EH (cell line): ENCODE results near the gene DENND1B.

Source experiments
- DNase-seq: peaks from one replicate; pipeline ENCODE4 v3.0.0-alpha.2; 2015; ENCODE audit warnings: low read depth

Gene DENND1B

DNA sequence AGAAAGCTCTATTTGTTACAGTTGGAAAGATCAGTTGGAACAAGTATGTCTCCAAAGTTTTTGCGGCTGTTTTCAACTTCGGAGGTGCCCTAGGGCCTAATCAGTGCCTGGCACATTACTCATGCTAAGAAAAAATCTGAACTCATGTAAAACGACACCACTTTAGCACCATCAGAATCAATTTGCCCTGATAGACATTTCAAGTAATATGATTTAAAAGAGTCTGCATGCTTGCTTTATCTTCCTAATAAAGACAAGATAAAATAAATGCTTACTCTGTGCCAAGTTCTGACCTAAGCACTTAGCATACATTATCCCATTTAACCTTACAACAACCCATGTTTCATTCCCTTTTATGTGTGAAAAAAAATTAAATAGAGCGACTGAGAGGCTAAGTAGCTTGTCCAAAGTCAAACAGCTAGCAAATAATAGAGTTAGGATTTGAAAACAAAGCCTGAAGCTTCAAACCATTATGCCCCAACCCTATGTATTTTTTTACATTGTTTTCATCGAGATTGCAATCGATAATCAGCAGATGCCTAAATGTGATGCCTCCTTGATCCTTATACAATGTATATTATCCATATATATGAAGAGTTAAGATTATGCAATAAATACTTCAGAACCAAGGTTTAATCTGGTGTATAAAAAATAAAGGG is 91.3 kb downstream of the DENND1B start:
- DNase-seq: peak; percentile 65

DNA sequence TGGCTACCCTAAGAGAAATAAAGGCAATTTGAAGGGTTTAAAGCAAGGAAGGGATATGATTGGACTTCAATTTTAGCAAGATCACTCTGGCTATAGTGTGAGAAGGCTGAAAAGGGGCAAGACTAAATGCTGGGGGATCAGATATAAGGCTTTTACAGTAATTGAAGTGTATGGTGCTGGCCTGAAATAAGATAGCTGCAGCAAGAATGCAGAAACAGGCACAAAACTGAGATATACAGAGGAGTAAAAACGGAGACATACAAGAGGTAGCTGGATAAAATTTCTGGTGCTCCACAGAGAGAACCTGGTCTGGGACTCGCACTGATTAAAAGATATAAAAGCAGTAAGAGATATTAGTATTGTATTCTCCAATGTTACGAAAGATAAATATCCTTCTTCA is 92.0 kb downstream of the DENND1B start:
- no peak for DNase-seq

DNA sequence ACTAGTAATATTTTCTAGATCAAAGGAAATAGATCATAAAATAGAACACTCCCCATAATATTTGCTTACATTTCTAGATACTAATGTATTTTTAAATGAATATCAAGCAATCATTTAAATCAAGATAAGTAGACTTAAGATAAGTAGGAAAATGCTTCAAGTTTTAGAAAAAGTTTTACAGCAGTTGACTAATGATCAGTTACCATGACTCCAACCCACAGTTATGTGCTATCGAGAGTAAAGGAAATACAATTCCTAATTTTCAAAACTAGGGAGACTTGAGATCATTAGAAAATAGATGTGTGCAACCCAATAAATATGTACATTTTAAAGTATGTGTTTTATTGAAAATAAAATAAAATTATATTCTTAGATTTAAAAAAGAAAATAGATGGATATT is 95.0 kb downstream of the DENND1B start:
- DNase-seq: peak; percentile 9

DNA sequence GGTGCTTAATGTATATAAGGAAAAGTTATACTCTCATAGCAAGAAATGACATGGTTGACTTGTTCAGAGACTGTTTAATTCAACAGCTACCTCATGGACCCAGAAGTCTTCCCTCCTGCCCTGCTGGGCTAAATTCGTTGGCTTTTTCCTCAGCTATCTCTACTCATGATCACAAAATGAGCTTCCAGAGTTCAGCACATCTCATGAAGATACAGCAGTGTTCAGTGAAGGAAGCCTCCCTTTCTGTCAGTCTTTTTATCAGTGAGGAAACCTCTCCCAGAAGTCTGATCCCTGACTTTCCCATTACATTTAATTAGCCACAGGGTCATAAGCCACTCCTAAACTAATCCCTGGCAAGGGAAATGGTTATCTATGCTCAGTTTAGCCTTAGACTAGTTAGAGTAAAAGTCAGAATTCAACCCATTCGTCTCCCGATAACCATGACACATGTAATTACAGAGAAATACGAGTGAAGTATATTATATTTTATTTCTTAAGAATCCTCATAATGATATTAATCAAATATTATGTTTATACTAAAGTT is 97.5 kb downstream of the DENND1B start:
- no peak for DNase-seq

DNA sequence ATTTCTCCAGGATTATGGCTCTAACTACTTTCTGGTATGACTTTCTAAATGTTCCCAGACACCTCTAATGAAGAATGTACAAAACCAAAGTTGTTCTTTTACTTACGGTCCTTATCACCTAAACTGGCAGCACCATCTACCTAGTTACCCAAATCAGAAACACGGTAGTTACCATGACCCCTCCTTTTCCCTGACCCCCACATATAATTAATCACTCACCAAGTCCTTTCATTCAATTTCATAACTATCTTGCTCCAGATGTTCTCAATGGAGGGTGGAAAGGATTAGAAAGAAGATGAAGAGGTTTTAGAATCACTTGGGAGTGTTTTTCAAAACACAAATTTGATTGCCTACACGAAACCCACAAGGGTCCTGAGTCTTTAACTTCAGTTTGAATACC is 98.0 kb downstream of the DENND1B start:
- DNase-seq: no peak

DNA sequence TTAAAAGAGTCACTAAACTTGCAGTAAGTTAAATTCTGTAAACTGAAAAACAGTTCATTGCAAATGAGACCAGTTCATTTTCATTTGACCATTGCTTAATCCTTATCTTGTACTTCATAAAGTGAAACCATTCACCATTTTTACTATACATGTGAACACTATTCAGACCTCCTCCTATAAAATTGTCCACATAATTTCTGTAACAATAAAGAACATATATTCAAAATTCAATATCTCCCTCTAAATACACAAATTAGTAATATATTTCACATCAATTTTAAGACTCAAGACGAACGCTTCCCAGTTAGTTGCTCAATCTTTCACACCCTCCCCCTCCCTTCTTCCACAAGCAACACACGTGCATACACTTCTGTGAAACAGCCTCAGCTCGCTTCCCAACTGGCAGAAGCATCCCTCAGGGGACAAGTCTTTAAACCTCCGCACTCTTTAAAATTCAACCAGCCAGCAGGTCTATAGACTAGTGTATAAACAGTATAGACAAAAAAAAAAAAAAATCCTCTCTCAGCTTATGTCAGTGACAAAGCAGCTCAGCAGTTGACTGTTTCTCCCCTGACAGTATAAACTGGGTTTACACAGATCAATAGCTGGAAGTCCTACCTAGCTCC is 99.6 kb downstream of the DENND1B start:
- peak; percentile 37 for DNase-seq

DNA sequence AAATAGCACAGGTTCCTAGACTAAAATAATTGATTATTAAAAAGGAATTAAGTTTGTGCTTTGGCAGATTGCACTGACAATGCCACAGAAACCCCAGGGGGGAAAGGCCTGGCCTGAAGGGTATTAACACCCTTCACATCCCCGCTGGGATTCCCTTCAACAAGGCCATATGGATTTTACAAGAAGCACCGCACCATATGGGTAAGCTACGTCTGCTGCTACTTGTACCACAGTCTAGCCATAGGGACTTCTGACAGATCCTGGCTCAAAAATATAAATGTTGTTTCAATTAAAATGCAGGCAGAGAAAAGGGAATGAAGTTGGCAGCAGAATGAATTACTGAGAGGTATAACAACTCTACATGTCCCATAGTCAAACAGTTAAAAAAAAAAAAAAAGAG is 101.0 kb downstream of the DENND1B start:
- no peak for DNase-seq

DNA sequence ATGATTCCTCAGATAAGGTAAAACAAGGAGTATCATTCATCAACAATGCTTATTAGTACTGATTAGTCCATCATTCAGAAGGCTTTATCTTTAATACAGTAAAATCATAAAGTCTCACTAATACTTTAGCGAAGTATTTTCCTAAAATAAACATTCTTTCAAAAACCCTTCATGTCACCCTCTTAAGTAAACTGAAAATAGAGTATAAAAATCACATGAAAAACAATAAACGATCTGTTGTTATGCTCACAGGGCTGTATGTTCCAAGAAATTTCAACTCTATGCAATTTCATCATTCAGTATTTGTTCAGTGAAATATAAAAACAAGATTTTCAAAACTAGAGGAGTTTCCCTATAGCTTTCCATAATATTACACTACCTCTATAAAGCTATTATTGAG is 102.0 kb downstream of the DENND1B start:
- DNase-seq: no peak

DNA sequence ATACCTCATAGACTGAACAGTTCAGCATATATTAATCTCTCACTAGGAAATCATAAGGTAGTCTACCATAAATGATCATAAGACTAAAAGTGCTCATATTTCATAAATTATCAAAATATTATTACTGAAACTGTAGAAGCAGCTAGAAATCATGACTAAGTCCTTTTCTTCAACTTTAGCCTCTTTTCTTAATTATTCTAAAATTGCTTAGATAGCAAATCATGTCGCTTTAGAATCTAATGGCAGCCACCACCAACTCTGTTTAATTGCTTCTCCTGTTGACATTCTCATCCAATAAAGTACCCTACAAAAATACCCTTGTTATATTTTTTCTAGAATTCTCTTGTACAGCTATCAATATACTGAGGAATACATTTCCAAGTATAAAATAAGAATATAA is 102.9 kb downstream of the DENND1B start:
- DNase-seq: no peak

DNA sequence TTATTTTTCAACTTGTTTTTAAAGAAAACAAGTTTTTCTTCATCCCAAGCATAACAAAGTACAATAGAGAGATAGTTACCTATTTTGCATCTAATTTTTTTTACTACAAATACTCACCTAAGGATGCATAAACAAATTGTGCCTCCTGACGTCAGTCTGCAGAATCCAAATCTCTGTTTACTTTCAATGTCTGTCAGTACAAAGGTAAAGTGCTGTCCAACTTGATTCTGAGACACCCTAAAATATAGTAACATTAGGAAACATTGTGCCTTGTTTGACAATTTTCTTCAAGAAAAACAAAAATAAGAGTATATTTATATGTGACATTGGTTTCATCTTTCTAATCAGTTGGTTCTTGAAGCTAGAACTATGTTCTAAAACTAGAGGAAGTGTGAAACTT is 103.4 kb downstream of the DENND1B start:
- no peak for DNase-seq

DNA sequence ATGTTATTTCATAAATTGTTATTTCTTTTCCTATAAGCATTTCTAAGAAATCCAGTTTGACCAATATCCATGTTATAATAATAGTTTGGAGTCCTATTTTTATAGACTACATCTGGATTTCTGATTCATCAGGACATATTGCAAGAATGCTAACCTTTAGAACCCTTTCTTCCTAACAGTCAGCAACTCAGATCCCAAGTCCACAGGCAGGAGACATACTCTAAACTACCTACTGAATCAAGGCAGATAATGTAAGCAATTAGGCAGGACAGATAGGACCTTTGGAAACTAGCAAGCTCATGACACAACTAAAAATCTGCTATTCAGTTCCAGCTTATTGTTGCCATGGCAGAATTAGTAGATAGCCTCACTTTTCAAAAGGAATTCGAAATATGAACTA is 104.1 kb downstream of the DENND1B start:
- peak; percentile 25 for DNase-seq

DNA sequence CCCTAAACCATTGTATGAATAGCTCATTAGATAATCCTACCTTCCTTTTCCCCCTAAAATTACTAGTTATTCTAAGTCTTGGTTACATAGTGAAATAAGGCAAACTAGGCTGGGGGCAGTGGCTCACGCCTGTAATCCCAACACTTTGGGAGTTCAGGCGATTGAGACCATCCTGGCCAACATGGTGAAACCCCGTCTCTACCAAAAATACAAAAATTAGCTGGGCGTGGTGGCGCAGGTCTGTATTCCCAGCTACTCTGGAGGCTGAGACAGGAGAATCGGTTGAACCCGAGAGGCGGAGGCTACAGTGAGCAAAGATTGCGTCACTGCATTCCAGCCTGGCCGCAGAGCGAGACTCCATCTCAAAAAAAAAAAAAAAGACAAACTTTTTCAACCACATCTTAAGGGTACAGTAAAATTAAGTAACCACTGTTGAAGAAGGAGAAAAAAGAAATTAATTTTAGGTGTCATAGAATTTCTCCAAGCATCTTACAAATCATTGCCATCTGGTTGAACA is 108.5 kb downstream of the DENND1B start:
- no peak for DNase-seq

DNA sequence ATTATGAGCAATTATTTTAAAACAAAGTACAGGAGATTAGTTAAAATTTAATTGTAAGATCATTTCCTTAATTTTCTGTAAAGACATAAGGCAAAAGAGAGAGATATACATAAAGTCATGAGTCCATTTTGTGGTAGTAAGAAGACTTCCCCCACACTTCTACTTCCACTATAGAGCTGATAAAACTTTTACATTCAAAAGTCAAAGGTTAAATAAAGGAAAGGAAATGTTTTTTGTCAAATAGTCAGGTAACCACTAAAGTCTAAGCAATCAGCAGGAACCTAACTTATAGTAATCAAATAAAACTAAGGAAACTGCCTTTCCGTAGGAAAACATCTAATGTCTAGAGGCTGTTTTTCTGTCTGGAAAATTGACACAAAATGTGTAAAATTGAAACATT is 110.9 kb downstream of the DENND1B start:
- no peak for DNase-seq

DNA sequence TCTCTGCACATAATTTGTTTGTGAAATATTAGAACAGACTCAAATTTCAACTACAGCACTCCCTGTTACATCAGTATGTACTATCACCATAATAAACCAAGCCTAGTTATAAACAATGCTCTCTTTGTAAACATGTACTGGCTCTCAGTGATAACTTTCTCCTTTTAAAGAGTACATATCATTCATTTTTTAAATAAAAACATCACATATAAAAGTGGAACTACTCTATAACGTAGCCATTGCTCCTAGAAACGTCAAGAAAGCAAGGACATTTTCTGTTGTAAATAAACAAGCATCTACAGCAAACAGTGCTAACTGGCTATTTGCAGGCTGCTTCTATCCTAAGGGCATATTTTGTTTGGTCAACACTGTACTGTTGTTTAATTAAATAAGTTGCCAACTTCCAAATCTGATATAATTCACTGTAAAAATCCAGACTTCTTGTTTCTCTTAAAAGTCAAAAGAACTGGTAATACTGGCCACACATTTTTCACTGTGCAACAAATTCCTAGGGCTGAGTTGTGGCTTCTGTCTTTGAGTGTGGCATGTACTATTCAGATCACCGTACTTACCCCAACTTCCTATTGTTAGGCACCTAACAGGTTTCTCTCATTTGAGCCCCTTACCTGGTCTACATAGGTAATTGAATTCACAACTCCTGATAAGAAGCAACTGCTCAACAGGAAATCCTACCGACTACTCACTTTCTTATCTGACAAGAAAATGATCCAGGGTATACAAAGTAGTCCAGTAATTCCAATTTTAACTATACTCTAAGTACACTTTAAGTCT is 111.9 kb downstream of the DENND1B start:
- no peak for DNase-seq

DNA sequence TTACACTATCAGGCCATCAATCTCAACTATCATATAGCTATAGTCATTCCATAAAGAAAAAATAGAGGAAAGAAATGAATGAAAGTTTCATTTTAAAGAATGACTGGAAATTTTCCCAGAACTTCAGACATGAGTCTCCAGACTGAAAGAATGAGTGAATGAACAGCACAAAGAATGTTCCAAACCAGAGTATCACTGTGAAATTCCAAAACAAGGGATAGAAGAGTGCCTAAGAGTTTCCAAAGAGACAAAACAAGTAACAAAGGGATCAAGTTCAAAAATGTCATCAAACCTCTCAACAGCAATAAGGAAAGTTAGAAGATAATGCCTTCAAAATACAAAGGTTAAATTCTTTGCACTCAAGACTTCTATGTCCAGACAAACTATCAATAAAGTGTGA is 114.9 kb downstream of the DENND1B start:
- peak; percentile 33 for DNase-seq

DNA sequence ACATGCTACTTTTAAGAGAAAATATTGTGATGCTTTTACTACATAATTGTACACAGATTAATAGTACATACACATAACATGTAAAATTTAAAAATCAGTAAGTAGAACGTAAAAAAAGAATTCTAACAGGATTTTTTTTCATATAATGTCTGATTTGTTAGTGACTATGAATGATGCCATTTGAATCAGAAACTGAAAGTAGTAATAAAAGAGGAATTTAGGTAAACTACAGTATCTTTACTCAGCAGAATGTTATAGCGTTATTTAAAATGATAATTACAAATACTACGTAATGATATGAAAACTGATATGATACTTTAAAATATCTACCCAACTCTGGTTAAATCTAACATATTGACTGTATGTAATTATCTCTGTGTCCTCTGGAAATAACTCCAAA is 116.1 kb downstream of the DENND1B start:
- no peak for DNase-seq

DNA sequence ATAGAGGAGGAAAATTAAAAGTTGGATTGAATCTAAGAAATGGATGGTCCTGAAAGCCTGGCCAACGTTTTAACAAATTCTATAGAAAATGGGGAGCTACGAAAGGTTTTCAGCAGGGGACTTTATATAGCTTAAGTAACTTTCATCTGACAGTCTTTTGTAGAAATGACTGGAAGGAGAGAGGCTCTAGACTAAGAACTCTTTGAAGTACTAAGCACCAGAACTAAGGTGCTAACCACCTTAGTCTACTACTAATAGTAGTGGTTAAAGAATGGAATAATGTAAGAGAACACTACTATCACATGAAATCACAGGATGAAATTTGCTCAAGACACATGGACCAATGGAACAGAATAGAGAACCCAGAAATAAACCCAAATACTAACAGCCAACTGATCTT is 126.1 kb downstream of the DENND1B start:
- DNase-seq: no peak

DNA sequence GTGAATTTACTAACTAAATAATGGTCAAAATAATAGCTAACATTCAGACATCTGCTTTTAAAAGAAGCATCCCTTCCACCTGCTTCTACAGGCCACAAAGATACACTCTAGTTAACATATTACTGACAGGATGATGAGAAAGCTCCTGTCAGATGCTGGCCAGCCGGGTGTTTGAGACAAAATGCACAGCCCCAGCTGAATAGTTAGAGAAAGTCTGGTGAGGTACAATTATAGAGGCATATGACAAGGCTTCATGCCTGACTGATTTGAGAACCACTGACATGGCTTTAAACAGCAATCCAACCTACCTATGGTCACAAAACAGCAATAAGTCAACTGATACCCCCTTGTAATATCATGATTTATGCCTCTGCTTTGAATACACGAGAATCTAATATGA is 137.0 kb downstream of the DENND1B start:
- no peak for DNase-seq

DNA sequence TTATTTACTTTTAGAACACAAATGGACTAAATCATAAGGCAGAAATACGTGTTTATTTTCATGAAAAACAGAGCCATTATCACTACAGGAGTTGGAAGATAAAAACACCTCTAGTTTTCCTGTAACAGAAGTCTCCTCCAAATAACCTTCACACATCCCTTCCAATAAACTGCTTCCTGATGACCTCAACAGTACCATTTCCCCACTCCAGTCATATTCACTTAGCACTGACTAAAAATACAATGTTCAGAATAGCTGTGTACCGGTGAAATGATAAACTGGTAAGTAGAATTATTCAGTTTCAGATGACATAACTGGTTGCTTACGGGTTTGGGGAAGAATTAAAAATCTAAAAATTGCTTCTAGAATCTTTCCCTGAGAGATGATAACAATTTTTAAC is 137.9 kb downstream of the DENND1B start:
- DNase-seq: no peak

DNA sequence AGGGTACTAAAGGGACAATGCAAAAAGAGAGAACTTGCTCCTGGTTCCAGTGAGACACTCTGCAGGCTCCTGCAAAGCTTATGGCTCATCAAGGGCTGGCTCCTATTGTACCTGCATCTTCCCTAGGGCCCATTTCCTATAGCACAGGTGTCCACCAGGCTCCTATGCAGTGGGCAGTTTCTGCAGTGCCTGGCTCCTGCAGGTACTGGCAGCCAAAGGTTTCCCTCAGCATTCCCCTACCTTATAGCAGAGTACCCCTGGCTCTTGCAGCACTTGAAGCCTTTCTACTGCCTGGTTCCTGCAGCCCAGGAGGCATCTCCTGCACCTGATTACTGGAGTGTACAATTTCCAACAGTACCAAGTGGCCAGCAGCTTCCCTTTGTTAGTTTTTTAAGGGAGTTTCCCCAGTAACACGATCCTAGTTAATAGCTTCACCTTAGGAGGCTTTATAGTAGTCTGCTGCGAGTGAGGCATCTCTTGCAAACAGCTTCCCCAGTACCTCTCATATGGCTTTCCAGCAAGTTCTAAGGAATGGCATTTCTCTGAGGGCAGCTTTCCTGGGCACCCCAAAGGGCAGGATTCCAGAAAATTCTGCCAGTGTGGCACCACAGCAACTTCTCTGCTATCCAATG is 141.7 kb downstream of the DENND1B start:
- DNase-seq: no peak

DNA sequence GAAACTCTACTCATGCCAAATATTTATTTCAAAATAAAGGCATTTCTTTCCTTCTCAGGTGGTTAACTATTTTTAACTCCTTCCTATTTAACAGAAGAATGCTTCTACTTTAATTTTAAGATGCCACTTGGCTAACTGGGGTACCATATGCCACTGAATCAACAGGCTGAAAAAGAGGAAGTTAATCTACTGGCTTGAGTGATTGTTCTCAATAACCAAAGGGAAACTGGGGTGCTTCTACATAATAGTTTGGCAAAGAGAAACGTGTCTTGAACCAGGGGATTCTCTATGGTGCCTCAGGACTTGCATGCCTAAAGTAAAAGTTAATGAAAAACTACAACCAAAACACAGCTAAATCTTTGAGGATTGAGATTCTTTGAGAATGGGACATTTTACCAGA is 142.6 kb downstream of the DENND1B start:
- DNase-seq: no peak

DNA sequence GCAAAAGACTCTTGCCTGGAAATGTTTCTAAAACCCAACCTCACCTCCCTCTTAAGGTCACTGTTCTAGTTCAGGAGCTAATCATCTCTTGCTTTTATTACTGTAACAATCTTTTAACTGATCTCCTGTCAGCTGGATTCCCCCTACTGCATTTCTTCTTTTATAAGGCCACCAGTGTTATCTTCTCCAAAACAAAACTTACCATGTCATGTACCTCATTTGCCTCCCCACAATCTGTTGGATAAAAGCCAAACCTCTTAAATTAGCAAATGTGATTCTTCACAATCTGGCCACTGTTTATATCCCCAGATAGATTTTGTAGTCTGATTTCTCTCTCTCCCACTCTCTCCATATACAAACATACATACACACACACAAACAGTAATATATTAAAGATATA is 143.3 kb downstream of the DENND1B start:
- no peak for DNase-seq
